GM08714 (cell line): ENCODE measurements around the gene GRM4.

Source experiments
- H3K4me3 ChIP-seq: fragments of 200-500 bp; sonication (Bioruptor generic); 2 replicates; pipeline ENCODE4 v1.5.1; 2014; ENCODE audit warnings: mild to moderate bottlenecking, low read length, inconsistent platforms
- ZNF274 ChIP-seq: IDR thresholded peaks from 2 replicates; pipeline ENCODE4 v1.6.1; 2012; ENCODE audit warnings: mild to moderate bottlenecking, low read depth, low read length

GRM4 gene

GRCh38 chr6:34041385-34041784 is 104.5 kb downstream of the GRM4 start:
- no peak for TF ChIP-seq ZNF274
- H3K4me3 ChIP-seq = no peak overlapping the region

- TF ChIP-seq ZNF274 = no peak
These were observed 105.9 kb downstream of the GRM4 start for GRCh38 chr6:34039943-34040342.

GRCh38 chr6:34037151-34037550 is 108.7 kb downstream of the GRM4 start:
- H3K4me3 ChIP-seq = no peak overlapping the region
- no peak for TF ChIP-seq ZNF274

More at GRCh38 chr6:34039943-34040342, 105.9 kb downstream of the GRM4 start:
- no peak overlapping the region for H3K4me3 ChIP-seq

- no peak for TF ChIP-seq ZNF274
- no peak overlapping the region for H3K4me3 ChIP-seq
These were observed 109.4 kb downstream of the GRM4 start for GRCh38 chr6:34036357-34037069.

- TF ChIP-seq ZNF274 = no peak
These were observed 110.1 kb downstream of the GRM4 start for GRCh38 chr6:34035704-34036356.

GRCh38 chr6:34035161-34035560 is 110.7 kb downstream of the GRM4 start:
- H3K4me3 ChIP-seq = no peak overlapping the region
- TF ChIP-seq ZNF274 = no peak

More at GRCh38 chr6:34035704-34036356, 110.1 kb downstream of the GRM4 start:
- H3K4me3 ChIP-seq = no peak overlapping the region

- H3K4me3 ChIP-seq = no peak overlapping the region
- TF ChIP-seq ZNF274 = no peak
These were observed 113.0 kb downstream of the GRM4 start for GRCh38 chr6:34032856-34033255.

GRCh38 chr6:34031625-34032383 is 114.1 kb downstream of the GRM4 start:
- TF ChIP-seq ZNF274 = no peak
- no peak overlapping the region for H3K4me3 ChIP-seq

- H3K4me3 ChIP-seq = no peak overlapping the region
- no peak for TF ChIP-seq ZNF274
These were observed 114.9 kb downstream of the GRM4 start for GRCh38 chr6:34030831-34031624.

GRCh38 chr6:34029489-34030280 is 116.2 kb downstream of the GRM4 start:
- TF ChIP-seq ZNF274 = no peak
- no peak overlapping the region for H3K4me3 ChIP-seq

GRCh38 chr6:34028691-34029360 is 117.1 kb downstream of the GRM4 start:
- no peak for TF ChIP-seq ZNF274
- H3K4me3 ChIP-seq = no peak overlapping the region

- no peak overlapping the region for H3K4me3 ChIP-seq
- no peak for TF ChIP-seq ZNF274
These were observed 117.9 kb downstream of the GRM4 start for GRCh38 chr6:34027939-34028441.
